ENCODE results near the gene CC2D2B. TPM values are rescaled to one million over a fixed set of nuclear protein-coding genes. Genes with fewer than 3 reads are reported as not detected.
A peak's percentile ranks its signal among the peaks of the same experiment; 100 is the strongest.

CC2D2B gene
- total RNA-seq, 1 experiment from 2014 or later, result not detected

- intact Hi-C loops (cut with micrococcal nuclease; ENCODE audit: unreplicated experiment), result no loop called here
- ChIA-PET POLR2A (ENCODE audit: low non-redundant PET) (no interaction called here), CTCF (no interaction called here)
- TF ChIP-seq EZH2 (IDR thresholded peaks at IDR 0.05; ENCODE audit: borderline replicate concordance, low read depth, low read length, poor library complexity, severe bottlenecking), result no peak
- no peak for TF ChIP-seq CTCF (conservative IDR thresholded peaks at IDR 0.05; ENCODE audit: low read depth, low read length)
- DNase-seq (ENCODE audit: low spot score), result no peak
- no peak overlapping the region for H3K27ac ChIP-seq (ENCODE audit: low read depth, low read length, poor library complexity, severe bottlenecking)
- no peaks in the 10 kb centered on the region for H3K27me3 ChIP-seq (replicated peaks; ENCODE audit: insufficient read depth, low read depth, low read length, poor library complexity)
- H3K4me3 ChIP-seq (ENCODE audit: low read depth, low read length, poor library complexity, severe bottlenecking), result no peak overlapping the region
- no peaks in the 10 kb centered on the region for H3K36me3 ChIP-seq (ENCODE audit: insufficient read depth, low read length, poor library complexity, severe bottlenecking)
- BruUV-seq (replicated peaks), result no TSS peak
- H3K9me3 ChIP-seq (ENCODE audit: low read depth, low read length, poor library complexity, severe bottlenecking), result no peaks in the 10 kb centered on the region
- no peaks in the 10 kb centered on the region for H3K4me1 ChIP-seq (ENCODE audit: insufficient read depth, low read length, poor library complexity, severe bottlenecking)
Measured at GRCh38 chr10:96021332-96021731, 113.6 kb downstream of the CC2D2B start.

- Histone ChIP-seq H3K36me3 (ENCODE audit: insufficient read depth, low read length, poor library complexity, severe bottlenecking) (no peaks in the 10 kb centered on the region), H3K4me3 (ENCODE audit: low read depth, low read length, poor library complexity, severe bottlenecking) (no peak overlapping the region), H3K9me3 (ENCODE audit: low read depth, low read length, poor library complexity, severe bottlenecking) (no peaks in the 10 kb centered on the region), H3K27ac (ENCODE audit: low read depth, low read length, poor library complexity, severe bottlenecking) (no peak overlapping the region), H3K27me3 (replicated peaks; ENCODE audit: insufficient read depth, low read depth, low read length, poor library complexity) (no peaks in the 10 kb centered on the region), H3K4me1 (ENCODE audit: insufficient read depth, low read length, poor library complexity, severe bottlenecking) (no peaks in the 10 kb centered on the region)
- POLR2A ChIA-PET (ENCODE audit: low non-redundant PET), result no interaction called here
- CTCF ChIA-PET, result no interaction called here
- no peak for DNase-seq (ENCODE audit: low spot score)
- no peak for TF ChIP-seq EZH2 (IDR thresholded peaks at IDR 0.05; ENCODE audit: borderline replicate concordance, low read depth, low read length, poor library complexity, severe bottlenecking)
- no peak for TF ChIP-seq CTCF (conservative IDR thresholded peaks at IDR 0.05; ENCODE audit: low read depth, low read length)
- intact Hi-C loops (cut with micrococcal nuclease; ENCODE audit: unreplicated experiment), result no loop called here
- BruUV-seq (replicated peaks), result no TSS peak
Measured at GRCh38 chr10:96022739-96023138, 115.0 kb downstream of the CC2D2B start.

GRCh38 chr10:96023168-96023567, 115.4 kb downstream of the CC2D2B start:
- BruUV-seq (replicated peaks), result no TSS peak
- POLR2A ChIA-PET (ENCODE audit: low non-redundant PET), result no interaction called here
- CTCF ChIA-PET, result no interaction called here
- DNase-seq (ENCODE audit: low spot score), result no peak
- Histone ChIP-seq H3K27me3 (replicated peaks; ENCODE audit: insufficient read depth, low read depth, low read length, poor library complexity) (no peaks in the 10 kb centered on the region), H3K9me3 (ENCODE audit: low read depth, low read length, poor library complexity, severe bottlenecking) (no peaks in the 10 kb centered on the region), H3K27ac (ENCODE audit: low read depth, low read length, poor library complexity, severe bottlenecking) (no peak overlapping the region), H3K4me1 (ENCODE audit: insufficient read depth, low read length, poor library complexity, severe bottlenecking) (no peaks in the 10 kb centered on the region), H3K36me3 (ENCODE audit: insufficient read depth, low read length, poor library complexity, severe bottlenecking) (no peaks in the 10 kb centered on the region), H3K4me3 (ENCODE audit: low read depth, low read length, poor library complexity, severe bottlenecking) (no peak overlapping the region)
- no peak for TF ChIP-seq EZH2 (IDR thresholded peaks at IDR 0.05; ENCODE audit: borderline replicate concordance, low read depth, low read length, poor library complexity, severe bottlenecking)
- intact Hi-C loops (cut with micrococcal nuclease; ENCODE audit: unreplicated experiment), result no loop called here

- Histone ChIP-seq H3K36me3 (ENCODE audit: insufficient read depth, low read length, poor library complexity, severe bottlenecking) (no peaks in the 10 kb centered on the region), H3K4me3 (ENCODE audit: low read depth, low read length, poor library complexity, severe bottlenecking) (no peak overlapping the region), H3K4me1 (ENCODE audit: insufficient read depth, low read length, poor library complexity, severe bottlenecking) (no peaks in the 10 kb centered on the region), H3K27me3 (replicated peaks; ENCODE audit: insufficient read depth, low read depth, low read length, poor library complexity) (no peaks in the 10 kb centered on the region), H3K9me3 (ENCODE audit: low read depth, low read length, poor library complexity, severe bottlenecking) (no peaks in the 10 kb centered on the region), H3K27ac (ENCODE audit: low read depth, low read length, poor library complexity, severe bottlenecking) (no peak overlapping the region)
- ChIA-PET POLR2A (ENCODE audit: low non-redundant PET) (no interaction called here), CTCF (no interaction called here)
- DNase-seq (ENCODE audit: low spot score), result peak; percentile 25
- intact Hi-C loops (cut with micrococcal nuclease; ENCODE audit: unreplicated experiment), result no loop called here
- TF ChIP-seq CTCF (conservative IDR thresholded peaks at IDR 0.05; ENCODE audit: low read depth, low read length) (0 out of 2 replicates have a peak, but pooled peaks have one; percentile 19), EZH2 (IDR thresholded peaks at IDR 0.05; ENCODE audit: borderline replicate concordance, low read depth, low read length, poor library complexity, severe bottlenecking) (no peak)
- BruUV-seq (replicated peaks), result no TSS peak
Measured at GRCh38 chr10:96025566-96025965, 117.8 kb downstream of the CC2D2B start.
